HG03460 (cell line): Measurements from ENCODE around the gene FAIM.
"Not testable (repeated sequence)": the region's sequence is repeated elsewhere in the genome, so short reads cannot be mapped to it uniquely, and the experiment has no call there.

Source experiments
- ATAC-seq: cut with Tn5 transposase; IDR thresholded peaks from one replicate; pipeline ENCODE4 v1.9.1; 2021; ENCODE audit not compliant: unreplicated experiment

FAIM gene

DNA sequence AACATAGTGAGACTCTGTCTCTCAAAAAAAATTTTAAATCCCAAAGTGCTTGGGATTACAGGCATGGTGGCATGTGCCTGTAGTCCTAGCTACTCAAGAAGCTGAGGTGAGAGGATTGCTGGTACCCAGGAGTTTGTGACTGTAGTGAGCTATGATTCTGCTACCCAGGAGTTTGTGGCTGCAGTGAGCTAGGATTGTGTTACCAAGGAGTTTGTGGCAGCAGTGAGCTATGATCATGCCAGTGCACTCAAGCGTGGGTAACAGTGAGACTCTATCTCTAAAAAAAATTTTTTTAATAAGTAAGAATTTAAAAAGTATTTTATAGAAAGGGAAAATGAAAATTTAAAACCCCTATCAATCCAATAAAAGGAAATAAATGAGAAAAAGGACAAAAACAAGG lies 69.5 kb downstream of the FAIM start:
- no peak for ATAC-seq

DNA sequence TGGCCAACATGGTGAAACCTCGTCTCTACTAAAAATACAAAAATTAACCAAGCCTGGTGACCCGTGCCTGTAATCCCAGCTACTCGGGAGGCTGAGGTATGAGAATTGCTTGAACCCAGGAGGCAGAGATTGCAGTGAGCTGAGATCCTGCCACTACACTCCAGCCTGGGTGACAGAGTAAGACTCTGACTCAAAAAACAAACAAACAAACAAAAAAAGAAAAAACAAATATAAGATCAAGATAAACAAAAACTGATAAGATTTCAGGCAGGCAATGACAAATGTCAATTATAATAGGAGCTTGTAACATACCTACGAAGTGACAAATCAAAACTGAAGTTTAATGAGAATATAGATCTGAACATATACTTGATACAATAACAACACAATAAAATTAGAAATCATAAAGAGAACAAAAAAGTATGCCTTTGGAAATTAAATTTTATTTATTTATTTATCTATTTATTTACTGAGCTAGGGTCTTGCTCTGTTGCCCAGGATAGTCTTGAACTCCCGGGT lies 70.4 kb downstream of the FAIM start:
- no peak for ATAC-seq

DNA sequence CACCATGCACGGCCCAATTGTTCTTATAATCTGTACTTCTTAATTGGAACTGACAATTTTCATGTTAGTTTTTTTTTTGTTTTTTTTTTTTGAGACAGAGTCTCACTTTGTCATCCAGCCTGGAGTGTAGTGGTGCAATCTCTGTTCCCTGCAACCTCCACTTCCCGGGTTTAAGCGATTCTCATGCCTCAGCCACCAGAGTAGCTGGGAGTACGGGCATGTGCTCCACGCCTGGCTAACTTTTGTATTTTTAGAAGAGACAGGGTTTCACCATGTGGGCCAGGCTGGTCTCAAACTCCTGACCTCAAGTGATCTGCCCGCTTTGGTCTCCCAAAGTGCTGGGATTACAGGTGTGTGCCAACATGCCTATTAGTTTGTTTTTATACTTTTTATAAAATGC lies 72.4 kb downstream of the FAIM start:
- ATAC-seq: not testable (repeated sequence)

DNA sequence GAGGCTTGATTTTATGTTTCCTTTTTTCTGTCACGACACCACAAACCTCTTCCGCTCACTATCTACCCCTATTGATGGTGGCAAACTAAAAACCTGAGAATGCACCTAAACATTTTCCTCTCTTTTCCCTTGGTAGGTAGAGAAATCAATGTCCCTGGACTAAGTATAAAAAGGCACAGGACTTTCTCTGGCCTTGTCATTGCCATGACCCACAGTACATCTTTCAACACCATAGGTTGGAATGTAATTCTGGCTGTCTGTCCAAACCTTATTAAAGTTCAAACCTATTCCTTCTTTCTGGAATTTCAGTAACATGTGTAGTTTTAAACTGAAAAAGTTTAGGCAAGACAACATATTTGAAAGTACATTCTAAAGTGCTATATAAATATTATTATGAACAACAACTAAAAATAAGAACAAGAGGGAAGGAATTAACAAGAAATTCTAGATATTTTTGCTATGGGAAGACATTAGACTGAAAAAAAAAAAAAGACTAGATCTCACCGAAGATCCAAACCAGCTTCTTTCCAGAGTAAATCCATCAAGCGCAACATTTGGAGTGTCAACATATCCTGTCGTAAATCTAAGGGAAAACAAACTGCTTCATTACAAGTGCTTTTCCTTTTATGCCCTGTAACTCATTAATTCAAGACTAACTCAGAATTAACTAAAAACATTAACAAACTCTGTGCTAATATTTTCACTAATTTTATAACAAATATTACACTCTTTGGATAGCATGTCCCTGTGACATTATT lies 73.1 kb downstream of the FAIM start:
- no peak for ATAC-seq

DNA sequence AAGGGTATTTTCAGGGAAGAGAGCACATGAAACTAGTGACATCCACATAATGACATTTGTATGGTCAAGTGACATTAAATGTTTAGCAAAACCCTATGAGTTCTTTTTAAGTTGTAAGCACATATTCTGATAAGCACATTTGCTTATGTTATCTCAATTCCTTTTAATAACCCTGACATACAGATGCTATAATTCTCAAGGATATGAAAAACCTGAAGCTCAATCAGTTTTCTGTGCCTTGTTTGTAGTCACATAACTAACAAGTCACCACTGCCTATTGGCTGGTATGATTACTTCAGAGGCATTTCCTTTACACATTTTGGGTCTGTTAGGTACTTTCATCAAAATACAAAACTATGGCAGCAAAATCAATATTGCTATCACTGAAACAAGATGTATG lies 74.1 kb downstream of the FAIM start:
- ATAC-seq: no peak
